H9 (cell line): ENCODE data around the gene FAF1. TPM values are rescaled to one million over a fixed set of nuclear protein-coding genes. Genes with fewer than 3 reads are reported as not detected.

Source experiments
- DNase-seq: peaks from one replicate; pipeline ENCODE4 v3.0.0-alpha.2; 2017
- H2AFZ ChIP-seq: one replicate; pipeline ENCODE4 v1.6.1; 2013; ENCODE audit warnings: mild to moderate bottlenecking, low read length, control low read depth, moderate library complexity
- H2AK5ac ChIP-seq: 2 replicates; pipeline ENCODE4 v1.6.1; 2013; ENCODE audit warnings: low read length, control low read depth, mixed read lengths; ENCODE audit not compliant: insufficient read length
- H2BK120ac ChIP-seq: one replicate; pipeline ENCODE4 v1.6.1; 2013; ENCODE audit warnings: low read depth, mild to moderate bottlenecking, low read length, control low read depth, inconsistent platforms; ENCODE audit not compliant: poor library complexity, severe bottlenecking
- H2BK12ac ChIP-seq: 2 replicates; pipeline ENCODE4 v1.6.1; 2013; ENCODE audit warnings: low read length, control low read depth, mixed read lengths, low read depth; ENCODE audit not compliant: insufficient read length
- H2BK15ac ChIP-seq: 2 replicates; pipeline ENCODE4 v1.6.1; 2013; ENCODE audit warnings: low read depth, low read length, control low read depth
- H2BK20ac ChIP-seq: one replicate; pipeline ENCODE4 v1.6.1; 2013; ENCODE audit warnings: low read depth, mild to moderate bottlenecking, low read length, control low read depth, inconsistent platforms; ENCODE audit not compliant: poor library complexity, severe bottlenecking
- H2BK5ac ChIP-seq: 2 replicates; pipeline ENCODE4 v1.6.1; 2013; ENCODE audit warnings: low read length, control low read depth, mixed read lengths; ENCODE audit not compliant: insufficient read length
- H3K14ac ChIP-seq: 2 replicates; pipeline ENCODE4 v1.6.1; 2013; ENCODE audit warnings: low read length, control low read depth; ENCODE audit not compliant: insufficient read depth
- H3K18ac ChIP-seq: 2 replicates; pipeline ENCODE4 v1.6.1; 2013; ENCODE audit warnings: low read depth, mild to moderate bottlenecking, mixed read lengths, low read length, control low read depth; ENCODE audit not compliant: insufficient read length
- H3K23ac ChIP-seq: 2 replicates; pipeline ENCODE4 v1.6.1; 2013; ENCODE audit warnings: low read length, control low read depth, mixed read lengths, low read depth; ENCODE audit not compliant: insufficient read length
- H3K23me2 ChIP-seq: 2 replicates; pipeline ENCODE4 v1.6.1; 2013; ENCODE audit warnings: low read depth, mild to moderate bottlenecking, mixed read lengths, low read length, control low read depth; ENCODE audit not compliant: insufficient read length, poor library complexity, severe bottlenecking
- H3K27ac ChIP-seq: 2 replicates; pipeline ENCODE4 v1.5.1; 2013; ENCODE audit warnings: low read length, control low read depth, mixed read lengths, low read depth; ENCODE audit not compliant: insufficient read length
- H3K27me3 ChIP-seq: 2 replicates; pipeline ENCODE4 v1.6.1; 2013; ENCODE audit warnings: low read length, control low read depth, inconsistent platforms; ENCODE audit not compliant: insufficient read depth
- H3K4ac ChIP-seq: 2 replicates; pipeline ENCODE4 v1.6.1; 2013; ENCODE audit warnings: low read depth, mild to moderate bottlenecking, control low read depth, inconsistent platforms, low read length, moderate library complexity
- H3K4me1 ChIP-seq: 2 replicates; pipeline ENCODE4 v1.6.1; 2013; ENCODE audit warnings: low read length, control low read depth, inconsistent platforms; ENCODE audit not compliant: insufficient read depth
- H3K4me2 ChIP-seq: 2 replicates; pipeline ENCODE4 v1.6.1; 2013; ENCODE audit warnings: low read length, control low read depth, mixed read lengths; ENCODE audit not compliant: insufficient read length, insufficient read depth
- H3K56ac ChIP-seq: 2 replicates; pipeline ENCODE4 v1.6.1; 2013; ENCODE audit warnings: low read depth, mild to moderate bottlenecking, mixed read lengths, low read length, control low read depth; ENCODE audit not compliant: insufficient read length
- H3K79me1 ChIP-seq: 2 replicates; pipeline ENCODE4 v1.6.1; 2013; ENCODE audit warnings: low read depth, mild to moderate bottlenecking, moderate library complexity, low read length, control low read depth, inconsistent platforms; ENCODE audit not compliant: insufficient read depth, poor library complexity, severe bottlenecking
- H3K79me2 ChIP-seq: 2 replicates; pipeline ENCODE4 v1.6.1; 2013; ENCODE audit warnings: low read length, control low read depth, inconsistent platforms; ENCODE audit not compliant: insufficient read depth
- H3K9ac ChIP-seq: 2 replicates; pipeline ENCODE4 v1.6.1; 2013; ENCODE audit warnings: low read length, control low read depth, mixed read lengths; ENCODE audit not compliant: insufficient read length; ENCODE audit errors: extremely low read depth
- H3K9me3 ChIP-seq: one replicate; pipeline ENCODE4 v1.6.1; 2013; ENCODE audit warnings: low read depth, low read length, inconsistent platforms; ENCODE audit not compliant: control insufficient read depth
- H3T11ph ChIP-seq: one replicate; pipeline ENCODE4 v1.6.1; 2013; ENCODE audit warnings: mild to moderate bottlenecking, low read length, control low read depth, inconsistent platforms
- H4K20me1 ChIP-seq: one replicate; pipeline ENCODE4 v1.6.1; 2013; ENCODE audit not compliant: control insufficient read depth, insufficient read length, insufficient read depth
- H4K5ac ChIP-seq: 2 replicates; pipeline ENCODE4 v1.6.1; 2013; ENCODE audit warnings: low read depth, mild to moderate bottlenecking, mixed read lengths, low read length, control low read depth; ENCODE audit not compliant: insufficient read length
- H4K8ac ChIP-seq: replicated peaks from 2 replicates; pipeline ENCODE4 v1.6.1; 2013; ENCODE audit warnings: low read length, control low read depth, mixed read lengths, low read depth; ENCODE audit not compliant: insufficient read length
- H4K91ac ChIP-seq: 2 replicates; pipeline ENCODE4 v1.6.1; 2013; ENCODE audit warnings: low read depth, mild to moderate bottlenecking, moderate library complexity, mixed read lengths, low read length, control low read depth; ENCODE audit not compliant: insufficient read length
- H3K27ac Mint-ChIP-seq, 3 experiments: 2 replicates in 2 of 3; 3 replicates in 1 of 3; pipeline ENCODE4 v1.8.0; 2020 to 2021; ENCODE audit warnings: mixed read lengths in 3 of 3, mild to moderate bottlenecking in 1 of 3, moderate library complexity in 1 of 3
- H3K27me3 Mint-ChIP-seq: 2 replicates; pipeline ENCODE4 v1.8.0; 2021; ENCODE audit warnings: low read depth, mild to moderate bottlenecking, moderate library complexity, mixed read lengths
- H3K36me3 Mint-ChIP-seq, 3 experiments: 2 replicates in 2 of 3; 3 replicates in 1 of 3; pipeline ENCODE4 v1.8.0; 2020 to 2021; ENCODE audit warnings: low read depth in 3 of 3, mixed read lengths in 3 of 3; ENCODE audit not compliant: insufficient read depth in 1 of 3
- H3K4me1 Mint-ChIP-seq, 2 experiments: 2 replicates each; pipeline ENCODE4 v1.8.0; 2020; ENCODE audit warnings: mixed read lengths in 2 of 2
- H3K4me3 Mint-ChIP-seq, 2 experiments: 2 replicates in 1 of 2; 3 replicates in 1 of 2; pipeline ENCODE4 v1.8.0; 2020 to 2021; ENCODE audit warnings: mild to moderate bottlenecking in 2 of 2, mixed read lengths in 2 of 2, moderate library complexity in 1 of 2
- H3K9me3 Mint-ChIP-seq, 2 experiments: 2 replicates in 1 of 2; 3 replicates in 1 of 2; pipeline ENCODE4 v1.8.0; 2020; ENCODE audit warnings: mild to moderate bottlenecking in 2 of 2, mixed read lengths in 2 of 2, moderate library complexity in 1 of 2
- CTCF ChIP-seq: fragments of 200-600 bp; sonication (generic); conservative IDR thresholded peaks from 3 replicates; pipeline ENCODE4 v1.8.0; 2021; ENCODE audit warnings: antibody characterized with exemption, mild to moderate bottlenecking
- WGBS: extraction: QIAGEN DNeasy Blood & Tissue Kit; methylation state at CpG from one replicate; pipeline ENCODE4 v1.1.7; 2013; ENCODE audit warnings: missing lambda C conversion rate, low lambda C conversion rate, mixed read lengths; ENCODE audit not compliant: insufficient read length; ENCODE audit errors: extremely low coverage; 5-methylcytosine and 5-hydroxymethylcytosine counted together
- total RNA-seq: library from RNA; stranded (reverse); gene quantifications from 2 replicates; pipeline ENCODE4 v1.2.1, GENCODE V29; 2021

FAF1 gene
- total RNA-seq, 1 experiment from 2014 or later = 60.8 TPM

GRCh38 chr1:50983219-50983802, 23.2 kb upstream of the FAF1 start:
- peaks cover 81% of the 10 kb centered on the region for H3K27me3 Mint-ChIP-seq

More at GRCh38 chr1:50983219-50983802, 23.2 kb upstream of the FAF1 start:
- H3K79me1 ChIP-seq = no peaks in the 10 kb centered on the region
- no peak overlapping the region for H2BK120ac ChIP-seq
- no peak overlapping the region for H3T11ph ChIP-seq
- H3K4ac ChIP-seq = no peak overlapping the region
- no peak overlapping the region for H2BK5ac ChIP-seq
- Mint-ChIP-seq H3K27ac (no peak overlapping the region), H3K4me3 (no peak overlapping the region), H3K36me3 (no peaks in the 10 kb centered on the region; a peak in 1 of 7 replicates), H3K9me3 (no peaks in the 10 kb centered on the region; a peak in 1 of 5 replicates), H3K4me1 (peaks cover 8 to 9% of the 10 kb centered on the region in 2 experiments)
- H4K5ac ChIP-seq = no peak overlapping the region
- H3K18ac ChIP-seq = no peak overlapping the region
- H3K27me3 ChIP-seq = peaks cover 10% of the 10 kb centered on the region; the same call in 1 of the 2 replicates
- DNase-seq = no peak
- H3K23me2 ChIP-seq = no peaks in the 10 kb centered on the region
- H3K4me2 ChIP-seq = no peak overlapping the region
- WGBS = no CpG with 5 or more reads among the region's 2 CpGs
- no peak overlapping the region for H2AK5ac ChIP-seq
- no peaks in the 10 kb centered on the region for H3K79me2 ChIP-seq
- no peaks in the 10 kb centered on the region for H4K20me1 ChIP-seq
- no peak overlapping the region for H3K56ac ChIP-seq
- H3K9ac ChIP-seq = no peak overlapping the region
- no peak overlapping the region for H4K8ac ChIP-seq
- no peaks in the 10 kb centered on the region for H3K4me1 ChIP-seq
- H3K14ac ChIP-seq = no peak overlapping the region
- H3K9me3 ChIP-seq = no peaks in the 10 kb centered on the region
- no peak overlapping the region for H2BK20ac ChIP-seq
- TF ChIP-seq CTCF = no peak
- no peak overlapping the region for H2BK15ac ChIP-seq
- no peak overlapping the region for H2AFZ ChIP-seq
- H3K23ac ChIP-seq = no peak overlapping the region
- H3K27ac ChIP-seq = no peak overlapping the region
- H2BK12ac ChIP-seq = no peak overlapping the region
- no peak overlapping the region for H4K91ac ChIP-seq
